Hepatic stellate cell (primary cell): Measurements from ENCODE around the gene ST6GALNAC3.

Experiments used
- DNase-seq: peaks from one replicate; pipeline ENCODE4 v3.0.0; 2011; ENCODE audit warnings: low spot score

ST6GALNAC3 gene

DNA sequence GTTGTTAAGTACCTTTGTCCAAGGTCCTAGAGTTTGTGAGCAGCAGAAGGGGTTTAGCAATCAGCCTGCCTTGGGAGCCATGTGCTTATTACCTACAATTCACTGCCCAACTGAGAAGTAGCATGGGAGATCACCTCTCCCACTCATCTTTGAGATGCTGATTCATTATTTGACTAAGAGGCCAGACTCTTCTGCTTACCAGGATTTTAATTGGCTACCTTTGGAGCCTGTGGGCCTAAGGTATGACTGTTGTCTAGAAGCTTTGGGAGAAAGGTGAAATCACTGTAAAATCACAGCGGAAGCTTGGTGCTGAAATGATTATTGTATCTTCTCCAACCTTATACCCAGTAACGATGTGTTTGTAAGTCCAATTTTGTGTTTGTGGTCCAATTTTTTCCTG, 213.4 kb downstream of the ST6GALNAC3 start:
- DNase-seq: no peak

DNA sequence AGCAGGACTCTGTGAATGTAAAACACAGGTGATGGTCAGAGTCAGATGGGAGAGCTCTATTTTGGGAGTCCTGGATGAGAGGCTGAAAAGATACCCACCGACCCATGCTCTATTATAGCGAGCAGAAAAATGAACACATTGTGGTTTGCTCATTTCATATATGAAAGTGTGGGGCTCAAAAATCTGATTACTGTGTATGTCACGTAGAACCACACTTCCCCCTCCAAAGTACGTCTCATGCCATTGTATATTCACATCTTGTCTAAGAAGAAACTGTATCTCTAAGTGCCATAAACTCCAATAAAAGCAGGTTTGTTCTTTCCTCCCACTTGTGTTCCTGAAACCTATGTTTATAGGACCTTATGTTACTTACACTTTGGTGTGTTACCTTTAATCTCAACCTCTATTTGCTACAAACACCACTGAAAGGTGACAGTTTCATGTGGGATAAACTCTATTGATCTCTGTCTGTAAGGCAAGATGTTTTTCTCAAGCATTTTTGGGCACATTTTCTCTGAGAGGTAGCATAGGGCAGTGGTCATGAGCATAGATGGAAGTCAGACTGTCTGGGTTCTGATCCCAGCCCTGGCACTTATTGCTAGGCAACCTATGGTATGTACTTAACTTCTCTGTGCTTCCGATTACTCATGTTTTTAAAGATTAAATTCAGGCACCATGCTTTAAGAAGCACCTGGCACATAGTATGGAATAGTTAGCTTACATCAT, 214.4 kb downstream of the ST6GALNAC3 start:
- no peak for DNase-seq

DNA sequence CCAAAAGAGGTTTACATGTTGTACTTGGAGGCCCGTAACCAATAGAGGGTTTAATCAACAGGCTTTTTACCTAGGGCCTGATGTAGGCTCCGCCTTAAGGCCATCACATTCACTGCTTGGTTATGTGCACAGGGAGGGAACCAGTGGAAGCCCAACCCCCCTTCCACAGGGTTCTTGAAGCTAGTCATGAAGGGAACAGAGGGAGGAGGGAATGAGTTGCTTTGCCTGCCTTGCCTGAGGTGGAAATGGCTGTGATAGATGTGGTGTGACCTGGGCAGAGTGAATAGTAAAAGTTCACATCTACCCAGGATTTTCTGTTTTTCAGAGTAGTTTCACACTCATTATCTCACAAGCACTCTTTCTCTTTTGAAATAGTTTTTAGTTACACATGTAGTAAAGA, 215.1 kb downstream of the ST6GALNAC3 start:
- DNase-seq: no peak

DNA sequence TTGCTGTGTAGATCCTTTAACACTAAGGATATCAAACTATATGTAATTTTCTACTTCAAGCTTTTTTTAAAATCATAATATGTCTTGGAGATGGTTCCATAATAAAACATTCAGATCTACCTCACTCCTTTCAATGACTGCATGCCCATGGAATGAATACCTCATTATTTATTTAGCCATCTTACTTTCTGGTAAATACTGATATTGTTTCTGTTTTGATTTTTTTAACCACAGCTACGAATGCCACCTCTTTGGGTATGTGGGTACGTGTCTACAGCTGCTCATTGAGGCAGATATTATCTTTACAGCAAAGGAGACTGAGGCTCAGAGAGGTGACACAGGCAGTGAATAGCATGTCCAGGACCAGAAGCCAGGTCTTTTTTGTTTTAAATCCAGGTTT, 215.7 kb downstream of the ST6GALNAC3 start:
- DNase-seq: no peak

DNA sequence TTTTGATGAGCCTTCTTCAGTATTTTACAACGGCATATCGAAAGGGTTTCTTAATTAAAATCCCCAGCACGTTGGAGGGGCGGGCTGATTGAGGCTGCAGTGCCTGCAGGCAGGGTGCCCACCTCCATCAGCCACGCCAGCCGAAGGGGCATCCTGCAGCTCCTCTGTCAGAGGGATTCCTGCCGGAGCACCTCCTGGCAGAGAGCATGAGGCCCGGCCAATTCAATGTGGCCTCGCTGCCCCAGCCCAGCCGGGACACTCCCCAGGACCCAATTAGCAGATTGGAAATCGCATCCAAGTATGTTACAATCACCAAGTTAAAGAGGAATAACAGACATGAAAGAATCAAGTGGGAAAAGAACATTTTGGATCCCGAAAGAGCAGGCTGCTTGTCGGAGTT, 216.6 kb downstream of the ST6GALNAC3 start:
- DNase-seq: no peak

DNA sequence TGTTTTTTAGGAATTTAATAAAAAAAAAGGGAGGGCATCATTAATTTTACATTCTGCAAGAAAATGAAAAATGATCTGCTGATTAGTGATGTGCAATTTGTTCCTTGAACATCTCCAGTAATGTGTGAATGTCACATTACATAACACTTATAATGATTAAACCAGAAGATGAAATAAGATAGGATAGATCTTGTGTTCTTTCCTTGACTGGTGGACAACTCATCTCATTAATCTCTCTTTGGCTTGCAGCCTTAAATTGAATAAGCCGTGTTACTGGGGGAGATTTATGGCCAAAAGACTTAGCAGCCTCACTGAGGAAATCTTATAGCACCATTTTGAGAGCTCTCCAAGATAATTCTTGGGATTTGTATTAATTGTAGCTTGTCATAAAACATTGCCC, 217.2 kb downstream of the ST6GALNAC3 start:
- no peak for DNase-seq

DNA sequence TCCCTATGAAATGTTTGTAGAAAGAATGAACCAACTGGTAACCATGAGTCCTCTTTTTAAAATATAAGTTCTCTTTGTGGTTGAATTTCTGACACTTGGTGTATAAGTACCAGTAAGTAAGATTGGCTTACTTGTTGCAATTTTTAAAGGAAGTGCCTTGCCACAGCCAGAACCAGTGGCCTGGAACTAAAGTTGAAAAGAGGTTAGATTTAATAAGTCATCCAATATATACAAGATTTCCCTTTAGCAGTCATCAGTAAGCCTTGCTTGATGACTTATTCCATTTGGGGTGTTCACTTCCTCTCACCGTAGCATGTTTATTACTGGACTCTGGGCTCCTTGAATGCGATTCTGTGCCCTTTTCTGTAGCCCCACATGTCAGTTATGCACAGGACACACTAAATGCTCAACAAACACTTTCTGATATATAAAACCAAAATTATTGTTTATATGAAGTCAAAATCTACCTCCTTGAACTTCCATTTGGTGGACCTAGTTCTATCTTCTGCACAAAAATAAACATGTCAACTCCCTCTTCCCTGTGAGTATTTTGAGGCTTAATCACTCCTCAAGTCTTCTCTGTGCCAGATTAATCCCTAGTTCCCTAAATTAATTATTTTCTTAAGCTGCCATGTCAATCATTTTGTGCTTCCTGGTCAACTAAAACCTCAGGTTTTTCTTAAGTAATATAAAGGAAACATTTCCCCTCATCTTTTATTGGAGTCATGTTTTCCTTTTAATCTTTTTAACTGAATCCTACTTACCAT, 218.1 kb downstream of the ST6GALNAC3 start:
- no peak for DNase-seq

DNA sequence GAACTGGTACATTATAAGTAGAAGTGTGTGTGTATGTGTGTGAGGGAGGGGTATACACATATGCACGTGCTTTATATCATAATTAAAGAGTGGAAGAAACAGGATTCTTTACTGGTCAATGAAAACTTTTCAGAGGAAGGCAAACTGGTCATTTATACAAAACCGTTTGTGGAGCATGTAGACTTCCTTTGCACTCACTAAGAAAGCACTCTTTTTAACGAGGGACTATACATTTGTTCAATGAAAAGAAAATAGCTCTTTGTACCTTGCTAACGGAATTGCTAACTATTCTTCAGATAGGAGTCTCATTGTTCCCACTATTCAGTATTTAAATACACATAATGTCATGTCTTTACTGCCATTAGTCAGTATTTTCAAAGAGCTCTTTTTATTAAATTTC, 219.3 kb downstream of the ST6GALNAC3 start:
- DNase-seq: no peak

DNA sequence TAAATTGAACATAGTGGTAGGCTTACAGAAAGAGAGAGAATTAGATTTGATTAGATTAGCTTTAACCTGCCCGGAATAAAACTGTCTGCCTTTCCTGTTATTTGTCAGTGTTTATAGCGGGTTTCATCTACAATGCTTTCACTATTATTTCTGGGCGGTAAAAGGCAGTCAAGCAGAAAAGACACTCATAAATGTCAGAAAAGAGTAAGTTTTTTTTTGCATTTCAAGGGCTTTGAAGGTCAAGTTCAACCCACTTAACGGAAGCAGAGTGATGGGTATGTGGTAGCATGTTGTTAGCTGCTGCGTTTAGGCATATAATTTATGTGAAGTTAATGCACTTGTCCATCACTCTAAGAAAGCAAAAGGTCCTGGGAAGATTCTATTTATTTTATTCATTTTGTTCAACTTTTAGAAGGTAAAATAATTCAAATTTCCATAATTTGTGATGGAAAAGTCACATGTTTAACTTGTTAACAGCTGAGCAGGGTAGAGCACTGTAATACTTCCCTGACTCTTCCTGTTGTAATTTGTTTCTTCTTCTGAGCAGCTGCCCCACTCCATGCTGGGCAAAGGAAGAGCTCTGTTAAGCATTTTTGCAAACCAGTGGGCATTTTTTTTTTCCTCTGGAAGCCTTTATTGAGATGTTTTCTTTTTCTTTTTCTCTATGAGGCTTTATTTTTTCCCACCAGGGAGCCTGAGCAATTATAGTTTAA, 220.1 kb downstream of the ST6GALNAC3 start:
- no peak for DNase-seq

DNA sequence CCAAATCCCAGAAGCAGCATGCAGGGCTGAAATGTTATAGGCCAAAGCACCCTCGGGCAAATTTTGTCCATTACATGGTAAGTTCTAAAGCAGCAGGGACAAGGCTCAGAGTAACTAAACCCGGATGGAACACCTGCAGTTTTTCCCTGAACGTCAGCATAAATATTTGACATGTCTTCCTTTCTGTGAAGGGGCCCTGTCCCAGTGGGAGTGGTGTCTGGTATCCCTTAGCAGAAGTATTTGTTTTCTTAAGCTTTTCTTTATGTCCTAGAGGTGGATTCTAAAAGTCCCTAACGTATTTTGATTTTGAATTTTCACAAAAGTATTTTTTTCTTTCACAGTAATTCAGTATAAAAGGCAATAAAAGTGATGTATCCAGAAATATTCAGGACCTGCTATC, 223.9 kb downstream of the ST6GALNAC3 start:
- no peak for DNase-seq

DNA sequence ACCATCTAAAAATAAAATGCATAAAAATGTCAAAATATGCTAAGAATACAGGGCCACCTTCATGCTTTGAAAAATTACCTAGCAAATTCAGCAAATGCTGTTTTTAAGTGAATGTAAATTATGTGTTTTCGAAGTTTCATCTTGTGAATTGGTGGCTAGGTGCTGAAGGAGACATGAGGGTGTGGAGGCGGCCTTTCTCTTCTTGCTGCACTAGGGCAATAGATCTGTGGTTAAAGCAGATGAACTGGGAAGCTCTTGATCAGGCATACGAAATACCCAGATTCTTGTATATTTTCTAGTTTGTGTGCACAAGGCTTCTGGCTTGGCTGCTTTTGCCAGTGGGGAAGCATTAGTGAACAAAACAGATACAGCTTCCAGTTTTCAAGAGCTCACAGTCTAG, 224.5 kb downstream of the ST6GALNAC3 start:
- no peak for DNase-seq

DNA sequence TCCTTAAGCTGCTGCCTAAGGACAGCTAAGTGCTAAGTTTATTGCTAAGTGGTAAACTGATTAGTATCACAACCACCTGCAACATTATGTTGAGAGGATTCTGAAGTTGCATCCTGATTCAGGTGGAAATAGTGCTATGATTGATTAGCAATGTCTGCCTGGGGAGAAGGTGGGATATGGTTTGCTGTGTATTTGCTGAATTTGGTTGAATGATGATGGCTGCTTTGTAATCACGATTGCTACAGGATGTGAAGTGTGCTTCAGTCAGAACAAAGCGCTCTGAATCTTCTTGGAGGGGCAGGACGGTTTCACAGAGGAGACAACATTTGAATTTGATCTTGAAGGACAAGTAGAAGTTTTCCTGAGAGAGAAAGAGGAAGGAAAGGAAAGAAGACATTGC, 226.0 kb downstream of the ST6GALNAC3 start:
- DNase-seq: no peak

DNA sequence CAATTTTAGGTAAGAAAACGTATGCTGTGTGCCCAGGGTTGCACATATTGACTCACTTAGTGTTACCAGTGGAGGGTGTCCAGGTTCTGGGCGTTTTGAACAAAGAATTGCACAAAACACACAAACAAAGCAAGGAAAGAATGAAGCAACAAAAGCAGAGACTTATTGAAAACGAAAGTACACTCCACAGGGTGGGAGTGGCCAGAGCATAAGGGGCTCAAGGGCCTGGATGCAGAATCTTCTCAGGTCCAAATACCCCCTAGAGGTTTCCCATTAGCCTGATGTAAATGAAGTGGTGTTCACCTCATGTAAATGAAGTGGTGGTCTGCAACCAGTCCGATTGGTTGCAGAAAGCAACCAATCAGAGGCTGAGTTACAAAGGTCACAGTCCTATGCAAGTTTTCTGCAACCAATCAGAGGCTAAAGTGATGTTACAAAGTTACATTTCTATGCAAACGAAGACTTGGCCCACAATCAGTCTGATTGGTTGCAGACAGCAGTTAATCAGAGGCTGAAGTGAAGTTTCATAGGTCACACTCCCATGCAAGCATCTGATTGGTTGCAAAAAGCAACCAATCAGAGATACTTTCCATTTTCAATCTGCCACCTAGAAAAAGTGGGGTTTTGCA, 228.3 kb downstream of the ST6GALNAC3 start:
- no peak for DNase-seq

DNA sequence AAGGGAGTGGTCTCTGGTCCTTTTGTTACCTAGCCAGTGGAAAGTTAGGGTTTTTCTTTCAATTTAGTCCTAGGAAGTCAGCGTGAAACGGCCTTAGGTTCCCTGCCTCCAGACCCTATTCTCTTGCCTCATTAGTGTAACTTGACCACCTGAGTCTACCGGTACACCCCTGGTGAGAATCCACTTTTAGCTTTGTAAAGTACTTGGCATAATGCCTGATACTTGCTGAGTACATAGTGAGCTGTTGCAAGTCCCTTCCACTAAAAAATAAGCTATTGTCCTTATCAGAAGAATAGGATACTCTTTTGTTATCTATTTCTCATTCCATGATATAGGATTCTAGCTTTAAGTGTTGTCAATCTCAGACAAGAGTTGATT, 228.8 kb downstream of the ST6GALNAC3 start:
- DNase-seq: no peak

DNA sequence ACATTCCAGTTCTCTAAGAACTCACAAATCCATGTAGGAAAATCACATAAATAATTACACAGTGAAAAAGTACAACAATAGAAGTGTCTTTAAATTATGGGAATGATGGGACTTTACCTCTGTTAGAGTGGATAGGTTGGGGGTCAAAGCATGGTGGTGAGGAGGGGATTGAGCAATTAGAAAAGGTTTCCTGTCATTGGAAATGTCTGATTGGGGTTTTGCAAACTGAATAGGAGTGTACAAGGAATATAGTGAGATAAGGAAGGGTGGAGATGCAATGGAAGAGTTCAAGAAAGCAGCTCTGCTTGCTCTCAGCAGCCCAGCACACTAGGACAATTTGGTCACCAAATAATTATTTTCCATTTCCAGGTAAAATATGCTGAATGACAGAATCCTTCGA, 238.8 kb downstream of the ST6GALNAC3 start:
- DNase-seq: no peak

DNA sequence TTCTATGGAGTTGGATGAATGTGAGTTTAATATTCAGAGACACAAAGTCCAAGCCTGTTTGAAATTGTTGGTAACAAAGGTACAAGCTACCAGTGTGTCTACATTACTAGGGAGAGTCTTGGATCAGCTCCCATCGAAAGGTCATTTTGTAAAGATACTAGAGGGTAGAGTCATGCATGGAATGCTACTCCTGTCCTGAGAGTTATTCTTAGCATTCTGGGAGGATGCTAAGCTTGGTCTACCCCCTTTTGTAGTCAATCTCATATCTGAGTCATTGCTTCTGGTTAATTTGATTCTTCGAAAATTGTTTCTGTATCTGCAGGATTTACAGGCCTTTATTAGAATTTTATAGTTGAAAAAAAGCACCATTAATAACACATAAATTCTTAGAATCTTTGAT, 240.2 kb downstream of the ST6GALNAC3 start:
- no peak for DNase-seq

DNA sequence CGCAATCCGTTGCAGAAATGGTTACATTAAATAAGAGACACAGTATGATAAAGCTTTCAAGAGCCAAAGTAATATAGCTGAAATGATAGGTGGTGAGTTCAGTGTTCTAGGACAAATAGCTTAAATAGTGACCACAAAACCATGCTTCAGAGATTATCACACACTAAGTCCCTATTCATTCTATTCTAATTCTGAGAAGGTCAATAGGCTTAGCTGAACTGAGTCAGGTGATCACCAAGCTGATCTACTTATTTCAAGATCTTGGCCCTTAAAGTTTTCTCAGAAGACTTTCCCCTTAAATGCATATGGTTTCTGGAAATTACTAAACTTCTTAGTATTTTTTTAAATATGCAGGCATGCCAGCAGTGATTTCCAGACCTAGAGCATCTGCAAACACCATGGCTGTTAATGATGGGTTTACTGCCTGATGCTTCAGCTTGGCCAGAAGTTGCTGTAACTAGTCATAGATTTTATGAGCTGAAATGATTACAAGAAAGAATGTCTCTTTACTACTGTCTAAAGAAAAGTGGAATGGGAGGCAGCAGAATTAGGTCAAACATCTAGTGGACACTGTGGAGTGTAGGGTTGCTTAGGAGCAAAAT, 242.9 kb downstream of the ST6GALNAC3 start:
- no peak for DNase-seq

DNA sequence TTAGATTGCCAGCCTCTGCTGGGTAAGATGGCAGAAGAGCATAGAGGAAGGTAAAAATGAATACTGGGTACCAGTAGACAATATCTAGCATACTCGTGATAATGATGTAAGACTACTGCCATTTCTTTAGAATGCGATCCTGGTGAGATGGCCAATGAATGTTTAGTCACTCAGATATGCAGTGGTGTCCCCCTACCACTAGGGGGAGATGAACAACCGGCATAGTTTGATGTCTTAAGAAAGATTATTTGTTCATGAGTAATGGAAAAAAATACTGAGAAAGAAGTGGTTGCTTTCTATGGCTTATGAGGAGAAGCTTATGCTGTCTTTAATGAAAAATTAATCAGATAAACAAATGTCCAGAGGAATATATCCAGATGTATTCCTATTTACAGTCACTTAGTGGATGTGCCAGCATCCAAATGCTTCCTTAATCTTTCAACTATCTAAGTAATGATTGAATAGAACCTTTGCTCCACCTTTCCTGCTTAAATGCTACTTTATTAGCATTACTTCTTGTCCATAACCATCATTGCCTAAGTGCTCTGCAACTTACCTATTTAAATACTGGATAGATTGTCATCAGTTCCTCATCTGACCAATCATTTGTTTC, 256.6 kb downstream of the ST6GALNAC3 start:
- DNase-seq: peak; percentile 11

DNA sequence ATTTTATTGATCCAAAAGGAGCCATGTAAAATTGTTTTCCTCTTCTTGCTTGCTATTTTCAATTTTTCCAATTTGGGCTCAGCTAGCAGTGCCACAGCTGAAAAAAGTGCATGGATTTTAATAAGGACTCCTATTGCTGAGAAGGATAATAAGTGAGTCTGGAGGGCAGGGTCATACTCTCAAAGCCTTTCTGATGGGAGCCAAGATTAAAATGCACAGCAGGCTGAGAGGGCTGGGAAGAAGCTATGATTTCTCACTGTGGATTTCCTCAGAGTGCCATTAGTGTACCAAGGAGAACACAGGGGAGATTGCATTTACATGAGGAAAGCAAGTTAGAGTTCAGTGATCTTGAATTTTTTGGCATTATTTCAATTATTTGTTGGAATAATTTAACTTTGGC, 261.3 kb downstream of the ST6GALNAC3 start:
- DNase-seq: no peak

DNA sequence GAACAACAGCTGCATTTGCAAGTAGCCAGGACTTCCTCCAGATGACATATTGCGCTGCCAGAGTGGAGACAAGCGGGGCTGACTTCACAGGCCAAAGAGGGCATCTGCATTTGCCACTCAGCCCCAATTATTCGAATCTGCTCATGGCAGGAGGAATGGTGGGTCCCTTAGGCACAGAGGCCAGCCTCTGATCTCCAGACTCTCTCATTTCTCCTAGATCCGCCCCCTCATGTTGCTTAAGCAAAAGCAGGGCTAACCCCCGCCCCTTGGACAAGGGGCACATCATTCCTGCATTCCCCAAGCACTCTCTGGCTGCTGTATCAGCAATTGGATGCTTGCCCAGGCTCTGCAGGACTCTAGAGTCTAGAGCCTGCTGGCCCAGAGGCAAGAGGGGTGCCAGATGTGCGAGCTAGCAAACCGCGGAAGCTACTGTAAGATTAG, 262.4 kb downstream of the ST6GALNAC3 start:
- no peak for DNase-seq

DNA sequence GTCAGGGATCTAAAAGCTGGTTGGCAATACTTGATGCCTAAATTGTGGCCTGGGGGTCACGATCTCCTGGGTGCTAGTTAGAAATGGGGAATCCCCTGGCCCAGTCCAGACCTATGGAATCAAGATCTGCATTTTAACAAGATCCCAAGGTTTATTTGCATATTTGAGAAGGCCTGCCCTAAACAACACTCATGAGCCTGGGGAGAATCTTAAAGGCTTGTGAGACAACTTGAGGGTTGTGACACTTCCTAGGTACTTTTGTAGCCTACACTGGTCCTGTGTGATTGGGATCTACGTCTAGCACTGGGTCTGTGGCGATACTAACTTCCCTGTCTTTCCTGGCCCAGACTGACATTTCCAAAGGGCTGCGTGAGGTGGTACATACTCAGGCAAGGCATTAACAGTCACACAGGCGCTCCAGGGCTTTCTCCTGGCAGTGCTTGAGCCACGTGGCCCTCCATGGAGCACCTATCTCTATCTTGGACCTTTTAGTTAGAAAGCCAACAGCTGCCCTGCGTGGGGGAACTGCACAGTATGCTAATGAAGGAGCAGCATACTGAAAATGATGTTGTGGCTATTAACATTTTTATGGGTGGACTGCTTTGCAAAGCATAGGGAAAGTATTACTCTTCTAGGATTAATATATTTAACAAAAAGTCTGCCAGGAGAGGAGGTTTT, 263.1 kb downstream of the ST6GALNAC3 start:
- no peak for DNase-seq
